Sigmoid colon (tissue), 7 donors: ENCODE data around the gene FRS3. TPM values are rescaled to one million over a fixed set of nuclear protein-coding genes. Genes with fewer than 3 reads are reported as not detected.

Experiments used
- DNase-seq: peaks from one replicate; pipeline ENCODE4 v3.0.0-alpha.2; 2019
- H3K27ac ChIP-seq, 4 donors: fragments of 200-600 bp; sonication (generic); one replicate each; pipeline ENCODE4 v1.5.1; 2016 to 2019; ENCODE audit warnings: mild to moderate bottlenecking in 1 of 4
- H3K27me3 ChIP-seq, 3 donors: fragments of 200-600 bp; sonication (generic); one replicate each; pipeline ENCODE4 v1.5.1; 2019; ENCODE audit warnings: mild to moderate bottlenecking in 1 of 3
- H3K36me3 ChIP-seq, 4 donors: fragments of 200-600 bp; sonication (generic); one replicate each; pipeline ENCODE4 v1.5.1; 2016 to 2019
- H3K4me1 ChIP-seq, 4 donors: fragments of 200-600 bp; sonication (generic); one replicate each; pipeline ENCODE4 v1.5.1; 2017 to 2019
- H3K4me3 ChIP-seq, 4 donors: fragments of 200-600 bp; sonication (generic); one replicate each; pipeline ENCODE4 v1.5.1; 2017 to 2019; ENCODE audit warnings: mild to moderate bottlenecking in 2 of 4, moderate library complexity in 1 of 4
- H3K9me3 ChIP-seq, 4 donors: fragments of 200-600 bp in 3 of 4; sonication (generic) in 3 of 4; one replicate each; pipeline versions ENCODE4 v1.5.1 to v1.6.1; 2013 to 2019
- EP300 ChIP-seq, 4 donors: sonication (generic); formaldehyde crosslinking; IDR thresholded peaks; one replicate each; pipeline ENCODE4 v1.6.1; 2017; ENCODE audit warnings: antibody characterized with exemption in 4 of 4
- POLR2A ChIP-seq, 2 donors: fragments of 450-650 bp; IDR thresholded peaks; one replicate each; pipeline ENCODE4 v1.6.1; 2016; ENCODE audit warnings: antibody characterized with exemption in 2 of 2, mild to moderate bottlenecking in 2 of 2, moderate library complexity in 2 of 2
- POLR2AphosphoS5 ChIP-seq, 4 donors: sonication (generic); formaldehyde crosslinking; IDR thresholded peaks; one replicate each; pipeline ENCODE4 v1.6.1; 2017; ENCODE audit warnings: antibody characterized with exemption in 4 of 4
- WGBS, 2 donors: extraction: QIAGEN DNeasy Blood & Tissue Kit; methylation state at CpG; one replicate each; pipeline ENCODE4 v1.1.7; 2013; 5-methylcytosine and 5-hydroxymethylcytosine counted together
- intact Hi-C: fragments of 100-400 bp; cut with DNase I; formaldehyde crosslinking; loops from one replicate; pipeline ENCODE4 v1.15.1; 2023
- polyA plus RNA-seq, 3 donors: library from polyadenylated mRNA; stranded (reverse); fragments of 200-250 nt; gene quantifications; one replicate each; pipeline ENCODE4 v1.2.3, GENCODE V29; 2013
- total RNA-seq, 4 donors: library from RNA; depleted of rRNA; stranded (reverse); fragments of >200 nt; gene quantifications; one replicate each; pipeline ENCODE4 v1.1.0, GENCODE V29; 2016
- TF ChIP-seq, protein P1 (sequence below), 4 experiments: fragments of 450-650 bp in 3 of 4; fragments of 200-600 bp in 1 of 4; IDR thresholded peaks; one replicate each; pipeline ENCODE4 v1.5.1; 2016 to 2019; ENCODE audit warnings: antibody characterized with exemption in 4 of 4, mild to moderate bottlenecking in 3 of 4, moderate library complexity in 2 of 4
- donor health status: healthy with polysubstance abuse.
- donor health status: Bipolar disorder and iron deficiency.
- donor health status: healthy.

The FRS3 gene
- total and polyA plus RNA-seq, 7 donors, result 1.6 to 4.9 (median 4.6) TPM

DNA sequence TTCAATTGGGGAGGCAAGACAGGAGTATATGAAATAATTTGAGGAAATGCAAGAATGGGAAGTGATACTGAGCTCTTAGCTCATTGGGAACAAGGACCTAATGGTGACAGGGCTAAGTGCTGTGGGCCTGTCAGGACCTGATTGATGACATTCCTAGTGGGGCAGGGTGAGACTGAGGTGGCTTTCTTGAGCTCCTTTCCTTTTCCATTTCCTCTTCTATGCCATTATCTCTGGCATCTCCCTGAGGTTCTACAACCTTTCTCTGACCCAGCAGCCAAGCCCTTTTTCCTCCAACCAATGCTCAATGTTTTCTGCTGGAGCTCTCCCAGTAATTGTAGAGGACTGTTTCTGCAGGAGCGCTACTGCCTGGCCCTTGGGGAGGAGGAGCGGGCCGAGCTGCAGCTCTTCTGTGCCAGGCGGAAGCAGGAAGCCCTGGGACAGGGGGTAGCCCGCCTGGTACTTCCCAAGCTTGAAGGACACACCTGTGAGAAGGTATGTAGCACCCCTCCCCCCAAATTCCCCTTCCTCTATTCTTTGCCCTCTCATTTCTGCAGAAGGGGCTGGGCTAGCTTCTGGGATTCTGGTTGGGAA lies 5.0 kb upstream of the FRS3 start:
- intact Hi-C loops, result loop anchor here (5.0 to 10.0 kb wide), 5 partner anchors 77 to 710 kb away; partner anchors contain the start of genes CCND3, MRPS10, NFYA and OARD1

DNA sequence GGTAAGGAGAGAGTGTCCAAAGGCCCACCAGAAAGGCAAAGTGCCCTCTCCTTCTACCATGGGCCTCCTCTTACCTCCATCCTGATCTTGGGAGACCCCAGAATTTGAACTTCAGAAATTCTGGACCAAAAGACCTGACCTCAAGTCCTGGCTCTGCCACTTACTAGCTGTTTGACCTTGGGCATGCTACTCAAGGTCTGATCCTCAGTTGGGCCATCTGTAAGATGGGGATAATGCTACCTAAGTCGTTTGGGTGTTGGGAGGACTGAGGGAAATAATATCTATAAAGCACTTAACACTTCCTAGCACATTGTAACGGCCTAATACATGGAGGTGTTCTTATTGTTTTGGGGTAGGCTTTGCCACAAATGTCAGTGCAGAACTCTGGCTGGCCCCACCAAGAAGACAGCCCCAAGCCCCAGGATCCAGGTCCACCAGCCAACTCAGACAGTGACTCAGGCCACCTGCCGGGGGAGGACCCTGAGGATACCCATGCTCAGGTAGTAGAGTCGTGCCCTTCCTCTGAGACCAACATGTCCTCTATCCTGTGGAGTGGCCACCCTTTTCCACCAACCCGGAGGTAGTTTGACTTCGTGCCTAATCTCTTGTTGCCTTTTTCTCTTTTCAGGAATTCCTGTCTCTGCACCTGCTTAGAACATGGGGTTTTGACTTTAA lies 3.5 kb upstream of the FRS3 start:
- DNase-seq, result no peak
- no peak overlapping the region for H3K27ac ChIP-seq
- peaks cover 0 to 43% (median 37%) of the 10 kb centered on the region in 4 donors for H3K4me1 ChIP-seq
- H3K4me3 ChIP-seq, result no peak overlapping the region
- intact Hi-C loops, result loop anchor here (5.0 to 10.0 kb wide), 4 partner anchors 112 to 708 kb away; partner anchors contain the start of genes CCND3, MRPS10, NFYA and OARD1
- H3K27me3 ChIP-seq, result no peaks in the 10 kb centered on the region
- no peak for TF ChIP-seq POLR2AphosphoS5 (IDR thresholded peaks at IDR 0.05)
- TF ChIP-seq POLR2A (IDR thresholded peaks at IDR 0.05), result no peak
- TF ChIP-seq EP300 (IDR thresholded peaks at IDR 0.05), result no peak
- no peaks in the 10 kb centered on the region for H3K36me3 ChIP-seq
- no peaks in the 10 kb centered on the region for H3K9me3 ChIP-seq
- WGBS, 2 donors, result 84 to 88% methylated on average over 6 of the region's 6 CpGs

More for the DNA sequence above, 5.0 kb upstream of the FRS3 start:
- Histone ChIP-seq H3K27ac (no peak overlapping the region), H3K4me3 (no peak overlapping the region), H3K27me3 (no peaks in the 10 kb centered on the region), H3K4me1 (peaks cover 0 to 45% (median 37%) of the 10 kb centered on the region in 4 donors), H3K36me3 (peaks cover 0 to 11% (median 2%) of the 10 kb centered on the region in 4 donors), H3K9me3 (no peaks in the 10 kb centered on the region)
- 75 to 90% methylated on average over 5 of the region's 5 CpGs for WGBS, 2 donors
- no peak for DNase-seq
- TF ChIP-seq POLR2A (IDR thresholded peaks at IDR 0.05), result no peak
- TF ChIP-seq, protein P1, sequence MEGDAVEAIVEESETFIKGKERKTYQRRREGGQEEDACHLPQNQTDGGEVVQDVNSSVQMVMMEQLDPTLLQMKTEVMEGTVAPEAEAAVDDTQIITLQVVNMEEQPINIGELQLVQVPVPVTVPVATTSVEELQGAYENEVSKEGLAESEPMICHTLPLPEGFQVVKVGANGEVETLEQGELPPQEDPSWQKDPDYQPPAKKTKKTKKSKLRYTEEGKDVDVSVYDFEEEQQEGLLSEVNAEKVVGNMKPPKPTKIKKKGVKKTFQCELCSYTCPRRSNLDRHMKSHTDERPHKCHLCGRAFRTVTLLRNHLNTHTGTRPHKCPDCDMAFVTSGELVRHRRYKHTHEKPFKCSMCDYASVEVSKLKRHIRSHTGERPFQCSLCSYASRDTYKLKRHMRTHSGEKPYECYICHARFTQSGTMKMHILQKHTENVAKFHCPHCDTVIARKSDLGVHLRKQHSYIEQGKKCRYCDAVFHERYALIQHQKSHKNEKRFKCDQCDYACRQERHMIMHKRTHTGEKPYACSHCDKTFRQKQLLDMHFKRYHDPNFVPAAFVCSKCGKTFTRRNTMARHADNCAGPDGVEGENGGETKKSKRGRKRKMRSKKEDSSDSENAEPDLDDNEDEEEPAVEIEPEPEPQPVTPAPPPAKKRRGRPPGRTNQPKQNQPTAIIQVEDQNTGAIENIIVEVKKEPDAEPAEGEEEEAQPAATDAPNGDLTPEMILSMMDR (IDR thresholded peaks at IDR 0.05), result no peak
- no peak for TF ChIP-seq EP300 (IDR thresholded peaks at IDR 0.05)
- no peak for TF ChIP-seq POLR2AphosphoS5 (IDR thresholded peaks at IDR 0.05)

DNA sequence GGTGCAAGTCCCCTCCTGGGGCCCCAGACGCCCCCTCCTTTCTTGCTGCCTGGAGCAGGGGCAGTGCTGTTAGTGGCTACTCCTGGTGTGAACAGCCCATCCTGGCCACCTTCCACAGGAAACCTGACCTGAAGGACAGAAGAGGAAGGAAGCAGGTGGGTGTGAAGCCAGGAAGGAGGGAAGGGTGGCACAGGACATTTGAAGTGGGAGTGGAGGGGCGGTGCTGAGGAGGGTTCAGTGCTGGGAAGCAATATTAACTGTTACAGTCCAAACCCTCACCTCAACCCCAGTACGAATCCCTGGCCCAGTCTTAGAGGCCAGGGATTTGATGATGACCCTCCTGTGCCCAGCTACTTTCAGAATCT lies 1.6 kb upstream of the FRS3 start:
- Histone ChIP-seq H3K36me3 (peaks cover 0 to 15% (median 0%) of the 10 kb centered on the region in 4 donors), H3K27ac (peak overlapping the region; percentile 84 to 89 (median 86)), H3K4me1 (peaks cover 0 to 47% (median 36%) of the 10 kb centered on the region in 4 donors), H3K27me3 (no peaks in the 10 kb centered on the region), H3K4me3 (peak overlapping the region; percentile 57 to 79 (median 74)), H3K9me3 (no peaks in the 10 kb centered on the region)
- no peak for DNase-seq
- TF ChIP-seq POLR2A (IDR thresholded peaks at IDR 0.05) (peak in 1 of 2 donors; percentile 2), POLR2AphosphoS5 (IDR thresholded peaks at IDR 0.05) (no peak)
- intact Hi-C loops, result loop anchor here (5.0 to 10.0 kb wide), 4 partner anchors 113 to 707 kb away; partner anchors contain the start of genes CCND3, MRPS10, NFYA and OARD1
- 8 to 29% methylated on average over 3 of the region's 3 CpGs for WGBS, 2 donors

DNA sequence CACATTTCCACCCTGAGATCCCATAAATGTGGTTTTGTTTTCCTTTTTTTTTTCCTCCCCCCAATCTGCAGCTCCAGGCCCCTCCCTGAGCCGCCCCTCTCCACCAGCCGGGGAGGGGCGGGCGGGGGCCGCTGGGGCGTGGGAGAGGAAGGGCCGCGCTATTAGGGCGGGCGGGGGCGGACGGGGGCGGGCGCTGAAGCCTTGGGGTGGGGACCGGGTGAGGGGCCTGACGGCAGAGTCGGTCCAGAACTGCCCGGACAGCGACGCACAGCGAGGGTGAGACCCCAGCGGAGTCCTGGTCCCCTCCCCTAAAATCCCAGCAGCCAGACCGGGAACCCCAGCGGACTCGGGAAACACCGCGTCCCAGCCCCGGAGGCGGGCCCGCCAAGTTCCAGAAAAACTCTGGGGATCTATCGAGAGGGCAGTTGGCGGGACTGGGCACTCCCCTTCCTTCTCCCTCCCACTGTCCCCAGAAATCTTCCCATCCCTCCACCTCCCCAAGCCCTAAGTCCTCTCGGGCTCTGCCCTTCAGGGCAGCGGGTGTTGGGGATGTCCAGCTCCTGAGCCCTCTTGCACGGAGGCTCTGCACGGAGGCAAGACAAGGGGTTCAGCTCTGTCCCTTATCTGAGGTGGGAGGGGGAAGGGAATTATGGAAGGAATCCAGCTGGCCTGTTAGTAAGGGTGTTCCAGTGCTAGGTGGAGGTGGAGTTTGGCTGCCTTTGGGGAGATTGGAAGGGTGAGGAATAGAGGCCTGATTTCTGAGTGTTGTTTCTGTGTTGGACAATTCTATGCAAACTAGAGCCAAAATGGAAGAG lies 1.1 kb upstream of the FRS3 start, which contains the start of gene PRICKLE4:
TSS of gene PRICKLE4 (plus strand) at position 232 of the 815 bp plus-strand sequence. CDS start 2,692 bp downstream, outside the sequence.
- Histone ChIP-seq H3K36me3 (peaks cover 0 to 21% (median 2%) of the 10 kb centered on the region in 4 donors), H3K4me3 (peak within 1 kb of the TSS; percentile 57 to 79 (median 74)), H3K4me1 (peaks cover 0 to 41% (median 30%) of the 10 kb centered on the region in 4 donors), H3K9me3 (no peaks in the 10 kb centered on the region), H3K27ac (peak within 1 kb of the TSS; percentile 84 to 89 (median 86)), H3K27me3 (no peaks in the 10 kb centered on the region)
- WGBS, 2 donors, result 0 to 2% methylated on average over 36 of the region's 36 CpGs
- peak; percentile 72 for DNase-seq
- no peak for TF ChIP-seq POLR2AphosphoS5 (IDR thresholded peaks at IDR 0.05)
- peak in 1 of 2 donors; percentile 7 for TF ChIP-seq POLR2A (IDR thresholded peaks at IDR 0.05)
- intact Hi-C loops, result loop anchor here (5.0 to 10.0 kb wide), 4 partner anchors 114 to 706 kb away; partner anchors contain the start of genes CCND3, MRPS10, NFYA and OARD1

DNA sequence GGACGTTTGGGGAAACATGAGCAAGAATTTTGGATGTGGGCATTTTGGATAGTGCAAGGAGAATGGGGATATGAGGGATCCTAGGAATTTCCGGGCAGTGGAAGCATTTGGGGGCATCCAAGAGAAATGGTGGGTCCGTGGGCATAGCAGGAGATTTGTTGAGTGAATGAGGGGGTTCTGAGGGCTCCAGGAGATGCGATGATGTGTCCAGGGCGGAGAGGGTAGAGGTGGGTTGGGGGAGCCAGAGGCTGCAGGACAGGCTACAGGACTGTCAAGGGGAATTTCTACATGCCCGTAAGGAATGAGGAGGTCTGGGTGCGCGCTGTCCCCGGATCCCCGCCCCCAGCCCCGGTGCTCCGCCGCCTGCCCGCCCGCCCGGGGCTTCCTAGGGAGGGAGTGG lies 364 bp downstream of the FRS3 start:
- Histone ChIP-seq H3K27ac (peak overlapping the region; percentile 84 to 89 (median 86)), H3K36me3 (peaks cover 9 to 35% (median 14%) of the 10 kb centered on the region in 4 donors)

More for the DNA sequence above, 364 bp downstream of the FRS3 start:
- Histone ChIP-seq H3K27me3 (no peaks in the 10 kb centered on the region), H3K4me3 (peak overlapping the region; percentile 57 to 79 (median 74)), H3K9me3 (no peaks in the 10 kb centered on the region), H3K4me1 (peaks cover 0 to 30% (median 22%) of the 10 kb centered on the region in 4 donors)
- intact Hi-C loops, result loop anchor here (2.0 to 5.0 kb wide), 2 partner anchors 45 to 177 kb away; partner anchors contain the start of gene TFEB
- TF ChIP-seq POLR2AphosphoS5 (IDR thresholded peaks at IDR 0.05), result no peak
- TF ChIP-seq POLR2A (IDR thresholded peaks at IDR 0.05), result no peak
- no peak for TF ChIP-seq EP300 (IDR thresholded peaks at IDR 0.05)
- TF ChIP-seq, protein P1 (IDR thresholded peaks at IDR 0.05), result no peak
- 2 to 6% methylated on average over 16 of the region's 16 CpGs for WGBS, 2 donors
- DNase-seq, result no peak
